ENCODE results near the gene CCDC194. TPM values are rescaled to one million over a fixed set of nuclear protein-coding genes. Genes with fewer than 3 reads are reported as not detected.
A peak's percentile ranks its signal among the peaks of the same experiment; 100 is the strongest.

Gene CCDC194
- total and polyA plus RNA-seq, 2 of the 13 experiments (the other 11 are each of a cell fraction or from before 2014, with no cell fraction given) = 0.13 to 0.21 TPM

GRCh38 chr19:17370026-17370587, 23.9 kb downstream of the CCDC194 start:
- intact Hi-C loops (cut with micrococcal nuclease; ENCODE audit: unreplicated experiment) (no loop called here), in situ Hi-C loops (cut with HindIII; ENCODE audit: extremely low pct_ligation_motif_present, low pct_unique_long_range_greater_than_20kb) (no loop called here)
- H3K36me3 ChIP-seq (replicated peaks in 1 of 2; ENCODE audit: control insufficient read depth in 1 of 2, insufficient read depth in 2 of 2, low read length in 2 of 2) = no peaks in the 10 kb centered on the region
- H3K4me3 ChIP-seq (replicated peaks in 1 of 3; ENCODE audit: insufficient read depth in 1 of 3, low read depth in 2 of 3, low read length in 3 of 3) = no peak overlapping the region
- DNase-seq (ENCODE audit: low spot score) (no peak), FAIRE-seq (no peak), ATAC-seq (no peak)
- no peaks in the 10 kb centered on the region for H3K79me2 ChIP-seq (ENCODE audit: insufficient read depth, low read length)
- no peak overlapping the region for H3K9ac ChIP-seq (ENCODE audit: insufficient read depth, low read depth, low read length)
- H3K4me1 ChIP-seq (ENCODE audit: insufficient read depth, low read length) = no peaks in the 10 kb centered on the region
- no peak for TF ChIP-seq ZNF382 (CRISPR knock-in tag; IDR thresholded peaks at IDR 0.05; ENCODE audit: borderline replicate concordance)
- TF ChIP-seq, protein P1, sequence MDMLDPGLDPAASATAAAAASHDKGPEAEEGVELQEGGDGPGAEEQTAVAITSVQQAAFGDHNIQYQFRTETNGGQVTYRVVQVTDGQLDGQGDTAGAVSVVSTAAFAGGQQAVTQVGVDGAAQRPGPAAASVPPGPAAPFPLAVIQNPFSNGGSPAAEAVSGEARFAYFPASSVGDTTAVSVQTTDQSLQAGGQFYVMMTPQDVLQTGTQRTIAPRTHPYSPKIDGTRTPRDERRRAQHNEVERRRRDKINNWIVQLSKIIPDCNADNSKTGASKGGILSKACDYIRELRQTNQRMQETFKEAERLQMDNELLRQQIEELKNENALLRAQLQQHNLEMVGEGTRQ (IDR thresholded peaks at IDR 0.05; ENCODE audit: low read depth, low read length) = peak; percentile 43; the same call in 1 of the 2 replicates
- TF ChIP-seq, protein P1 (CRISPR knock-in tag; IDR thresholded peaks at IDR 0.05; ENCODE audit: borderline replicate concordance) = no peak
- no peak for TF ChIP-seq ZNF484 (CRISPR knock-in tag; IDR thresholded peaks at IDR 0.05; ENCODE audit: borderline replicate concordance, low read depth)
- peak; percentile 34; the same call in 1 of the 2 replicates for TF ChIP-seq RAD51 (IDR thresholded peaks at IDR 0.05; ENCODE audit: borderline replicate concordance)
- TF ChIP-seq ZNF430 (CRISPR knock-in tag; IDR thresholded peaks at IDR 0.05) = no peak
- no peak overlapping the region for H3K4me2 ChIP-seq (ENCODE audit: low read depth, low read length)
- no peaks in the 10 kb centered on the region for H4K20me1 ChIP-seq (ENCODE audit: insufficient read depth, low read length)
- no TSS peak for BruUV-seq (replicated peaks)
- WGBS (ENCODE audit: low lambda C conversion rate) = 24% methylated on average over 8 of the region's 8 CpGs
- ChIA-PET POLR2A (no interaction called here), CTCF (ENCODE audit: low intra/inter-chr PET ratio, low total read pairs) (no interaction called here)
- peaks cover 0 to 3% of the 10 kb centered on the region in 2 experiments; a peak in 1 of 5 replicates for H3K27me3 ChIP-seq (ENCODE audit: control insufficient read depth in 1 of 2, insufficient read depth in 2 of 2, low read length in 2 of 2)
- H2AFZ ChIP-seq (ENCODE audit: low read length) = no peak overlapping the region
- no peak overlapping the region for H3K27ac ChIP-seq (ENCODE audit: extremely low read length, insufficient read depth, low read length)
- no peaks in the 10 kb centered on the region for H3K9me3 ChIP-seq (ENCODE audit: low read length)

GRCh38 chr19:17365361-17365760, 28.6 kb downstream of the CCDC194 start:
- intact Hi-C loops (cut with micrococcal nuclease; ENCODE audit: unreplicated experiment) (no loop called here), in situ Hi-C loops (cut with HindIII; ENCODE audit: extremely low pct_ligation_motif_present, low pct_unique_long_range_greater_than_20kb) (no loop called here)
- ChIA-PET CTCF (ENCODE audit: low intra/inter-chr PET ratio, low total read pairs) (no interaction called here), POLR2A (no interaction called here)
- Histone ChIP-seq H3K9ac (ENCODE audit: insufficient read depth, low read depth, low read length) (no peak overlapping the region), H3K9me3 (ENCODE audit: low read length) (no peaks in the 10 kb centered on the region), H2AFZ (ENCODE audit: low read length) (no peak overlapping the region), H4K20me1 (ENCODE audit: insufficient read depth, low read length) (no peaks in the 10 kb centered on the region), H3K27ac (ENCODE audit: extremely low read length, insufficient read depth, low read length) (no peak overlapping the region), H3K79me2 (ENCODE audit: insufficient read depth, low read length) (no peaks in the 10 kb centered on the region), H3K4me1 (ENCODE audit: insufficient read depth, low read length) (no peaks in the 10 kb centered on the region), H3K27me3 (ENCODE audit: control insufficient read depth in 1 of 2, insufficient read depth in 2 of 2, low read length in 2 of 2) (peaks cover 0 to 12% of the 10 kb centered on the region in 2 experiments; a peak in 3 of 5 replicates), H3K36me3 (replicated peaks in 1 of 2; ENCODE audit: control insufficient read depth in 1 of 2, insufficient read depth in 2 of 2, low read length in 2 of 2) (no peaks in the 10 kb centered on the region), H3K4me2 (ENCODE audit: low read depth, low read length) (no peak overlapping the region), H3K4me3 (replicated peaks in 1 of 3; ENCODE audit: insufficient read depth in 1 of 3, low read depth in 2 of 3, low read length in 3 of 3) (no peak overlapping the region)
- no peak for FAIRE-seq
- 72% methylated on average over 16 of the region's 22 CpGs for whole genome bisulfite sequencing (ENCODE audit: low lambda C conversion rate)
- BruUV-seq (replicated peaks) = no TSS peak
- DNase-seq (ENCODE audit: low spot score) = no peak
- no peak for ATAC-seq
- no peak for TF ChIP-seq ZSCAN29 (CRISPR knock-in tag; conservative IDR thresholded peaks at IDR 0.05)
- no peak for TF ChIP-seq SMAD1 (CRISPR knock-in tag; IDR thresholded peaks at IDR 0.05; ENCODE audit: borderline replicate concordance, low read depth)
- no peak for TF ChIP-seq ZNF747 (CRISPR knock-in tag; IDR thresholded peaks at IDR 0.05; ENCODE audit: borderline replicate concordance)
- TF ChIP-seq TRIM24 (CRISPR knock-in tag; IDR thresholded peaks at IDR 0.05) = no peak
- TF ChIP-seq, protein P2, sequence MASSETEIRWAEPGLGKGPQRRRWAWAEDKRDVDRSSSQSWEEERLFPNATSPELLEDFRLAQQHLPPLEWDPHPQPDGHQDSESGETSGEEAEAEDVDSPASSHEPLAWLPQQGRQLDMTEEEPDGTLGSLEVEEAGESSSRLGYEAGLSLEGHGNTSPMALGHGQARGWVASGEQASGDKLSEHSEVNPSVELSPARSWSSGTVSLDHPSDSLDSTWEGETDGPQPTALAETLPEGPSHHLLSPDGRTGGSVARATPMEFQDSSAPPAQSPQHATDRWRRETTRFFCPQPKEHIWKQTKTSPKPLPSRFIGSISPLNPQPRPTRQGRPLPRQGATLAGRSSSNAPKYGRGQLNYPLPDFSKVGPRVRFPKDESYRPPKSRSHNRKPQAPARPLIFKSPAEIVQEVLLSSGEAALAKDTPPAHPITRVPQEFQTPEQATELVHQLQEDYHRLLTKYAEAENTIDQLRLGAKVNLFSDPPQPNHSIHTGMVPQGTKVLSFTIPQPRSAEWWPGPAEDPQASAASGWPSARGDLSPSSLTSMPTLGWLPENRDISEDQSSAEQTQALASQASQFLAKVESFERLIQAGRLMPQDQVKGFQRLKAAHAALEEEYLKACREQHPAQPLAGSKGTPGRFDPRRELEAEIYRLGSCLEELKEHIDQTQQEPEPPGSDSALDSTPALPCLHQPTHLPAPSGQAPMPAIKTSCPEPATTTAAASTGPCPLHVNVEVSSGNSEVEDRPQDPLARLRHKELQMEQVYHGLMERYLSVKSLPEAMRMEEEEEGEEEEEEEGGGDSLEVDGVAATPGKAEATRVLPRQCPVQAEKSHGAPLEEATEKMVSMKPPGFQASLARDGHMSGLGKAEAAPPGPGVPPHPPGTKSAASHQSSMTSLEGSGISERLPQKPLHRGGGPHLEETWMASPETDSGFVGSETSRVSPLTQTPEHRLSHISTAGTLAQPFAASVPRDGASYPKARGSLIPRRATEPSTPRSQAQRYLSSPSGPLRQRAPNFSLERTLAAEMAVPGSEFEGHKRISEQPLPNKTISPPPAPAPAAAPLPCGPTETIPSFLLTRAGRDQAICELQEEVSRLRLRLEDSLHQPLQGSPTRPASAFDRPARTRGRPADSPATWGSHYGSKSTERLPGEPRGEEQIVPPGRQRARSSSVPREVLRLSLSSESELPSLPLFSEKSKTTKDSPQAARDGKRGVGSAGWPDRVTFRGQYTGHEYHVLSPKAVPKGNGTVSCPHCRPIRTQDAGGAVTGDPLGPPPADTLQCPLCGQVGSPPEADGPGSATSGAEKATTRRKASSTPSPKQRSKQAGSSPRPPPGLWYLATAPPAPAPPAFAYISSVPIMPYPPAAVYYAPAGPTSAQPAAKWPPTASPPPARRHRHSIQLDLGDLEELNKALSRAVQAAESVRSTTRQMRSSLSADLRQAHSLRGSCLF (CRISPR knock-in tag; IDR thresholded peaks at IDR 0.05; ENCODE audit: borderline replicate concordance) = no peak
- no peak for TF ChIP-seq NR2F6 (IDR thresholded peaks at IDR 0.05)
- no peak for TF ChIP-seq NR2F6 (CRISPR knock-in tag; IDR thresholded peaks at IDR 0.05)
